NCI-H2196 treated with DMSO at 0.1 percent for 48 hours (cell line): ENCODE data around the gene PCDHB16.
"Not testable (repeated sequence)": the region's sequence is repeated elsewhere in the genome, so short reads cannot be mapped to it uniquely, and the experiment has no call there.

Experiments used
- DNase-seq: peaks from one replicate; lab custom pipeline; 2025; ENCODE audit not compliant: unreplicated experiment; lab: John Stamatoyannopoulos, UW

Gene PCDHB16

GRCh38 chr5:141182248-141182647, at the start of gene PCDHB16:
Gene PCDHB16, plus strand, starts transcription at chr5:141182387. Its CDS starts 173 bp downstream, at chr5:141182560.
- no peak for DNase-seq

- no peak for DNase-seq
Measured at GRCh38 chr5:141135030-141135717, 47.0 kb upstream of the PCDHB16 start, which contains the start of gene PCDHB5. Gene PCDHB5, plus strand, starts transcription at chr5:141135206. Its CDS starts 229 bp downstream, at chr5:141135435.

- no peak for DNase-seq
Measured at GRCh38 chr5:141135718-141136266, 46.4 kb upstream of the PCDHB16 start.

- not testable (repeated sequence) for DNase-seq
Measured at GRCh38 chr5:141137346-141137745, 44.8 kb upstream of the PCDHB16 start.

- no peak for DNase-seq
Measured at GRCh38 chr5:141149812-141150211, 32.4 kb upstream of the PCDHB16 start, which contains the start of gene PCDHB6. Gene PCDHB6, plus strand, starts transcription at chr5:141150057. Its CDS starts 201 bp downstream, at chr5:141150258.

- no peak for DNase-seq
Measured at GRCh38 chr5:141150224-141150992, 31.8 kb upstream of the PCDHB16 start.

GRCh38 chr5:141150993-141151325, 31.2 kb upstream of the PCDHB16 start:
- DNase-seq: no peak

- DNase-seq: not testable (repeated sequence)
Measured at GRCh38 chr5:141151632-141152031, 30.6 kb upstream of the PCDHB16 start.

GRCh38 chr5:141152096-141152495, 30.1 kb upstream of the PCDHB16 start:
- not testable (repeated sequence) for DNase-seq

- no peak for DNase-seq
Measured at GRCh38 chr5:141155540-141156374, 26.4 kb upstream of the PCDHB16 start.

GRCh38 chr5:141157356-141157755, 24.8 kb upstream of the PCDHB16 start:
- not testable (repeated sequence) for DNase-seq

- DNase-seq: not testable (repeated sequence)
Measured at GRCh38 chr5:141157901-141158300, 24.3 kb upstream of the PCDHB16 start.

GRCh38 chr5:141172381-141173204, 9.6 kb upstream of the PCDHB16 start, which contains the start of gene PCDHB7:
Gene PCDHB7, plus strand, starts transcription at chr5:141172644. Its CDS starts 192 bp downstream, at chr5:141172836.
- no peak for DNase-seq

- DNase-seq: not testable (repeated sequence)
Measured at GRCh38 chr5:141174291-141175104, 7.7 kb upstream of the PCDHB16 start.

GRCh38 chr5:141175933-141176332, 6.3 kb upstream of the PCDHB16 start:
- DNase-seq: no peak

GRCh38 chr5:141177577-141178191, 4.5 kb upstream of the PCDHB16 start, which contains the start of gene PCDHB8:
Gene PCDHB8, plus strand, starts transcription at chr5:141177790. Its CDS starts 245 bp downstream, at chr5:141178035.
- peak; percentile 29 for DNase-seq

GRCh38 chr5:141179371-141179770, 2.8 kb upstream of the PCDHB16 start:
- DNase-seq: not testable (repeated sequence)

- DNase-seq: not testable (repeated sequence)
Measured at GRCh38 chr5:141179876-141180275, 2.3 kb upstream of the PCDHB16 start.
